Right cardiac atrium (tissue), 5 donors: Measurements from ENCODE around the gene MAGEF1. TPM values are rescaled to one million over a fixed set of nuclear protein-coding genes. Genes with fewer than 3 reads are reported as not detected.

Source experiments
- ATAC-seq, 2 donors: fragments of 200-7000 bp; cut with Tn5 transposase; one replicate each; pipeline versions ENCODE4 v1.8.0 to v1.9.1; 2020; ENCODE audit warnings: moderate library complexity in 2 of 2, mild to moderate bottlenecking in 1 of 2
- DNase-seq, 3 donors: peaks; one replicate each; pipeline ENCODE4 v3.0.0-alpha.2; 2020
- H3K27ac ChIP-seq: one replicate; pipeline ENCODE4 v1.5.1; 2013; ENCODE audit warnings: mild to moderate bottlenecking, low read length, control low read depth, moderate library complexity
- H3K27me3 ChIP-seq: one replicate; pipeline ENCODE4 v1.6.1; 2013; ENCODE audit not compliant: control insufficient read depth, insufficient read depth
- H3K4me1 ChIP-seq: one replicate; pipeline ENCODE4 v1.6.1; 2013; ENCODE audit warnings: low read length; ENCODE audit not compliant: control insufficient read depth, insufficient read depth
- H3K4me3 ChIP-seq: one replicate; pipeline ENCODE4 v1.5.1; 2013; ENCODE audit warnings: low read length, control low read depth
- H3K9me3 ChIP-seq: one replicate; pipeline ENCODE4 v1.6.1; 2013; ENCODE audit warnings: low read length; ENCODE audit not compliant: control insufficient read depth
- WGBS: extraction: QIAGEN DNeasy Blood & Tissue Kit; methylation state at CpG from one replicate; pipeline ENCODE4 v1.1.7; 2013; 5-methylcytosine and 5-hydroxymethylcytosine counted together
- intact Hi-C, 4 donors: fragments of 100-400 bp; cut with DNase I; formaldehyde crosslinking; loops; one replicate each; pipeline versions ENCODE4 v1.11.0 to v1.14.0; 2022 to 2023
- polyA plus RNA-seq: library from polyadenylated mRNA; stranded (reverse); fragments of 200-250 nt; gene quantifications from one replicate; pipeline ENCODE4 v1.2.3, GENCODE V29; 2013
- total RNA-seq, 4 donors: library from RNA; stranded (reverse); fragmentation: NEBNext Ultra II Directional; extraction: Animal tissue kit (Norgen Biotek cat#: 25700); gene quantifications; one replicate each; pipeline ENCODE4 v1.2.1, GENCODE V29; 2021
- donor health status: healthy with polysubstance abuse.
- donor health status: DM: no; HTN: yes; CAD: no.
- donor health status: DM: no; HTN: no; CAD: no.
- donor health status: DM: no; HTN: yes; CAD: no; lungs with severe emphysema.
- donor health status: DM: yes; HTN: yes; CAD: no.

Gene MAGEF1
- total and polyA plus RNA-seq, 5 donors, result 25.5 to 30.4 (median 29.0) TPM

DNA sequence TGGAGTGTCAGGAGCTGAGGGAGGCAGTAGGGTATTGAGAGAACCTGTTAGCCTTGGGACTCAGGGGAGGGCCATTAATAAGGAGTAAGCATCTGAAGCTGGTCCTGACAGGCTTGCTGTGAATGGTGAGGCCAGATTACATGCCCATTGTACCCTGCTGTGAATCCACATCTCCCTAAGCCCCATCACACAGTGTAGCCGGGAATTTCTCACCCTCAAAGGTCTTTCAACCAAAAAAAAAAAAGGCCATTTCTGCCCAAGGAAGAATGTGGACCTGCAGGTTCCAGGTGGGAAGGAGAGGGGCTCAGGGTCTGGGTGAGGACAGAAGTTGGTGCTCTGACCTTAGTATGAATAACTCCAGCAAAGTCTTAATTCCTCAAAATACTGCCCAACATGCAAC lies 37.2 kb downstream of the MAGEF1 start:
- Histone ChIP-seq H3K9me3 (no peaks in the 10 kb centered on the region), H3K4me3 (no peak overlapping the region), H3K27ac (no peak overlapping the region), H3K27me3 (no peaks in the 10 kb centered on the region), H3K4me1 (no peaks in the 10 kb centered on the region)
- intact Hi-C loops, result no loop called here
- ATAC-seq, result no peak
- DNase-seq, result no peak
- 77% methylated on average over 1 of the region's 1 CpG for WGBS

DNA sequence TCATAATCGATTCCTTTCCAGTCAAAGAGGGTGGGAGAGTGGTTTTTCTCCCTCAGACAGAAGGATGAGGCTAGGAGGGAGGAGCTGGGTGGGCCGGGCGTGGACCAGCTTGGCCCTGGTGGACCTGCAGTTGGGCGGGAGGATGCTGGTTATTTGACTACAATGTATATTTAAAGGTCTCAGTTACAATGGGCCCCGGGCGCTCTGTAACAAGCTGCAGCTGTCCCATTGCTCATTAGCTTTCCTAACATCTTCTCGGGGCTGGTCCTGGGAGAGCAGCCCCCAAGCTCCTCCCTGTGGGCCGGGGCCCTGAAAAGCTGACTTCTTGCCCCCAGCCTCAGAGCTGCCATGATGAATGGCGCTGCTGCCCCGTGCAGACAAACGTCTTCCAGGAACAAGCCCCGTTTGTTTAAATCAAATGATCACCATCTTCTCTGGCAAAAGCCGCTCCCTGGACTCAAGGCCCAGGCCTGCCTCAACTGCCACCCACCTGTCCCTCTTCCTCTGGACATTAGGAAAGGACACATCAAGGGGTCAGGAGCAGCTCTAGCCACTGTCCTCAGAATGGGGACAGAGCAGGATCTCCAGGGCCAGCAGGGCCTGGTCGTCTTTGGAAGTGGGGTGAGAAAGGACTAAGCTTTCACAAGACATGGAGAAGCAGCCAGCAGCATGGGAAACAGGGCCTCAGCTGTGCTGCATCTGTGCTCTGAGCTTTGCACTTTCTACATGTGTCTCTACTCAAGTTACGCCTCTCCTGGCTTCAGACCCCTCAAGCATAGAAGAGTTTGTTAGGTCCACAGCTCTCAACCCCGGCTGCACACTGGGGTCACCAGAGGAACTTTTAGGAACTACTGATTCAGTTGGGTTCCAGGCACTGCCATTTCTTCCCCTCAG lies 38.6 kb downstream of the MAGEF1 start:
- Histone ChIP-seq H3K27me3 (no peaks in the 10 kb centered on the region), H3K27ac (no peak overlapping the region), H3K9me3 (no peaks in the 10 kb centered on the region), H3K4me1 (no peaks in the 10 kb centered on the region), H3K4me3 (no peak overlapping the region)
- intact Hi-C loops, result no loop called here
- ATAC-seq (no peak), DNase-seq (peak in 1 of 3 donors; percentile 6)
- 78% methylated on average over 16 of the region's 16 CpGs for WGBS

DNA sequence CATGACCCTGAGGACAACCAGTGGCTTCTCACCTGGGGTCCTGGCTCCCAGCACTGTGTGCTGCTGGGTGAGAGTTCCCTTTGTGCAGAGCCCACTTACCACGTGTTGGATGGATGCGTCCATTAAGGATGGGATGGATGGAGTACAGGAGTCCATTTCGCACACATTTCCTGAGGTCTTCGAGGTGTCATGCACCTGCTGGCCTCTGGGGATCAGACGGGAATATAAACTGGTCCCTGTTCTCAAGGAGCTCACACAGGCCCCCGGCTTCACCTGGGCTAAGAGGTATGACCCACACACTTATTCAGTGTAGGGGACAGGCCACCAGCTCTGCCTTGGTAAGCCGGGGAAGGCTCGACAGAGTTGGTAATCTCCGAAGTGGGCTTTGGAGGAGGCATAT lies 39.5 kb downstream of the MAGEF1 start:
- WGBS, result 90% methylated on average over 9 of the region's 9 CpGs
- ATAC-seq, result no peak
- intact Hi-C loops, result no loop called here
- H3K27ac ChIP-seq, result no peak overlapping the region
- no peak overlapping the region for H3K4me3 ChIP-seq
- H3K4me1 ChIP-seq, result no peaks in the 10 kb centered on the region
- no peaks in the 10 kb centered on the region for H3K9me3 ChIP-seq
- DNase-seq, result peak in 1 of 3 donors; percentile 19
- no peaks in the 10 kb centered on the region for H3K27me3 ChIP-seq

DNA sequence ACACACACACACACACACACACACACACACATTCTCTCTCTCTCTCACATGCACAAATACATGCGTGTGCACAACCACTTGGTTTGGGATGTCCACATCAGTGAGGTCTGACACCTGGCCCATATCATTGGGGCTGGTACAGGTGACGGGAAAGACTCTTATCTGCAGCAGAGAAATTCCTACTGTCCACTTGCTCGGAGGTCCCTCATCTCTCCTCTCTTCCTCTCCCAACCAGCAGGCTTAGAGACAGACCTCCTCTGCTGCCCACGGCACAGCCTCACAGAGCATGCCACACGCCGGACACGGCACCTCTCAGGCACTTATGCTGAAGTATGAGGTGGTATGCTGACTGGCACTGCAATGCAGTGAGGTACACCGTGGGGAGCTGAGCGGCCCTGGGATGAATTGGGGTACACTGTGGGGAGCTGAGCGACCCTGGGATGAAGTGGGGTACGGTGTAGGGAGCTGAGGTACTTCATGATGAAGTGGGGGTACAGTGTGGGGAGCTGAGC lies 41.7 kb downstream of the MAGEF1 start:
- intact Hi-C loops, result no loop called here
- 71% methylated on average over 11 of the region's 11 CpGs for WGBS
- H3K4me3 ChIP-seq, result no peak overlapping the region
- no peak for ATAC-seq
- H3K4me1 ChIP-seq, result no peaks in the 10 kb centered on the region
- no peaks in the 10 kb centered on the region for H3K27me3 ChIP-seq
- peak in 1 of 3 donors; percentile 24 for DNase-seq
- no peaks in the 10 kb centered on the region for H3K9me3 ChIP-seq
- H3K27ac ChIP-seq, result no peak overlapping the region

DNA sequence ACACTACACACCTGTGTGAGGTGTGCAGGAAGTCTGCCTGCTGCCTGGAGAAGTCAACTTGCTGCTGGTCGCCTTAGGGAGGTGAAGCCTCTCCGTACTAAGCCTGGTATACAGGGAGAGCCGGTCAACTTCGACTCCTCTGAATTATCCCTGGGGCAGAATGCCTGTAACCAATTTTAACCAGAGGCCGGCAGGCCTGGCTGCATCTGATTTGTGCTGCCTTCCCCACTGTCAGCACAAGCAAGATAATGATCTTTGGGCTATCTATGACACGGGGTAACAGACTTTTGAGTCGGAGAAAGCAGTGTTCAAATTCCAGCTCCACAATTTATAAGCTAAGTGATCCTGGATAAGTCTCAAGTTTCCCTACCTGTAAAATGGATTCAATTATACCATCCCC lies 42.3 kb downstream of the MAGEF1 start:
- Histone ChIP-seq H3K27ac (no peak overlapping the region), H3K27me3 (no peaks in the 10 kb centered on the region), H3K4me3 (no peak overlapping the region), H3K9me3 (no peaks in the 10 kb centered on the region), H3K4me1 (no peaks in the 10 kb centered on the region)
- WGBS, result 76% methylated on average over 7 of the region's 7 CpGs
- ATAC-seq (no peak), DNase-seq (peak in 1 of 3 donors; percentile 37)
- intact Hi-C loops, result no loop called here

DNA sequence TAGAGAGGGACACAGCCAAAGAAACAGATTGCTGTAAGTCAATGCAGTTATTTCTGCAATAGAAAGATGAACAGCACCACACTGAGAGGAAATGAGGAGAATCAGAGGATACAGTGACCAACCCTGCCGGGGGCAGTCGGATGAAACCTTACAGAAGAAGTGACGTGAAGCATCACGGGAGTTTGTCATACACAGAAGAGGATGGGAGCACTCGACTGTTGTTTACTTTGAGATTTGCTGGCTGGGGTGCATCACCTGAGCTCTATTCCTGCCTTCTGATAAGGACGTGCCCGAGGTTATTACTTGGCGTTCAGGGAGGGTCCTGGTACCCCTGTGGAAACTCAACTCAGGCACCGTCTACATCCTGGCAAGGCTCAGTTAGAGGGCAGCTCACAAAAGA lies 45.4 kb downstream of the MAGEF1 start:
- WGBS, result 74% methylated on average over 9 of the region's 9 CpGs
- DNase-seq (peak in 1 of 3 donors; percentile 1), ATAC-seq (no peak)
- H3K27ac ChIP-seq, result no peak overlapping the region
- intact Hi-C loops, result no loop called here
- H3K4me1 ChIP-seq, result no peaks in the 10 kb centered on the region
- H3K9me3 ChIP-seq, result no peaks in the 10 kb centered on the region
- no peak overlapping the region for H3K4me3 ChIP-seq
- H3K27me3 ChIP-seq, result no peaks in the 10 kb centered on the region

DNA sequence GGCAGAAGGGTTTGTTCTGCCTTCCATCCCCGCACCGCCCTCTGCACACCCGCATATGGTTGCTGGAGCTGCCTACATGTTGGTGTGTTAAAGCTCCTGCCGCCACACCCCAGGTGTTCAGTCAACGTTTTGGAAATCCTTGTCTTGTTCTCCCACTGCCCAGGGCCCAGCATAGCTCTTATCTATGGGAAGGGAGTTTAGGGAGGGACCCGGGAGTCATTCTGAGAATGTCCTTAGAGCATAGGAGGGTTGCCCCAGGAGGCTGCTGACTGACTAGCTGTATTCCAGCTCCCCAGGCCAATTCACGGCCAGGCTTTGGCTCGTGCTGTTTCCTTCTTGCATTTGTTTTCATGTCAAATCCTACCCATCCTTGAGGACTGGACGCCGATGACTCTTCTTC lies 46.8 kb downstream of the MAGEF1 start:
- peak in 1 of 3 donors; percentile 7 for DNase-seq
- 86% methylated on average over 10 of the region's 10 CpGs for WGBS
- no peak for ATAC-seq
- no peaks in the 10 kb centered on the region for H3K4me1 ChIP-seq
- no peaks in the 10 kb centered on the region for H3K9me3 ChIP-seq
- H3K27ac ChIP-seq, result no peak overlapping the region
- no peak overlapping the region for H3K4me3 ChIP-seq
- no peaks in the 10 kb centered on the region for H3K27me3 ChIP-seq
- intact Hi-C loops, result no loop called here

DNA sequence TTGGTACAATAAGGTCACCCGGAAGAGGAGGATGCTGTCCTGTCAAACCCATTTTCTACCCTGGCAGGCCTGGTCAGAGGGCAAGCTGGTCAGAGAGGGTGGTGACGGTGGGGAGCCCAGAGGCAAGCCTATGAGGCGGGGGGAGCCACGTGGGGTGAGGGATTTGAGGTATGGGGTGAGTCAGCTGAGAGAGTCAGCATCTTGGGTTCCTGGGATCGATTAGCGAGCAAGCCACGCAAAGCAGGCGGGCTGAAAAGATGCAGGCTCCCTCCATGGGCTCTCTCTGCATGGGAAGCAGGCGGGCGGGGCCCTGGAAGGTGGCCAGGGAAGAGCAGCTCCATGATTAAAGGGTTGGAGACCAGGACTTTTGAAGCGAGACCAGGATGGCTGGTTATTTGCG lies 48.1 kb downstream of the MAGEF1 start:
- ATAC-seq (no peak), DNase-seq (peak in 1 of 3 donors; percentile 28)
- H3K27me3 ChIP-seq, result no peaks in the 10 kb centered on the region
- WGBS, result 85% methylated on average over 12 of the region's 12 CpGs
- H3K4me3 ChIP-seq, result no peak overlapping the region
- H3K4me1 ChIP-seq, result no peaks in the 10 kb centered on the region
- intact Hi-C loops, result no loop called here
- H3K9me3 ChIP-seq, result no peaks in the 10 kb centered on the region
- H3K27ac ChIP-seq, result no peak overlapping the region

DNA sequence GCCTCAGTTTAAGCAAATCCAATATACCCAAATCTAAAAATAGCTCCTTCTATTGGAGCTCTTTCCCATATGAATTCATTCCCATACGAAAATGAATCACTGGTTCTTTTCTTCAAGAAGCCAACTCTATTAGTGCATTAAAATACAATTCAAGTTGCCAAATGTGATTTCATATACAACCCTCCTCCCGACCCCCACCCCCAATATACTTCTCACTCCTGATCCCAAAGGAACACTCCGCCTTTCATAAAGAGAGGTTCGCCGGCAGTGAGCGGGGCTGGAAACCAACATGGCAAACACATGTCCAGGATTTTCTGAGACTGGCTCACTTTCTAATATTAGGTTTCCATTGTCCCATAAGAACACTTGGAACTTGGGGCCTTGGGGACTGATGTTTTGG lies 48.5 kb downstream of the MAGEF1 start:
- Histone ChIP-seq H3K4me3 (no peak overlapping the region), H3K27ac (no peak overlapping the region), H3K27me3 (no peaks in the 10 kb centered on the region), H3K4me1 (no peaks in the 10 kb centered on the region), H3K9me3 (no peaks in the 10 kb centered on the region)
- ATAC-seq, result no peak
- DNase-seq, result peak in 1 of 3 donors; percentile 2
- intact Hi-C loops, result no loop called here
- 82% methylated on average over 6 of the region's 6 CpGs for WGBS

DNA sequence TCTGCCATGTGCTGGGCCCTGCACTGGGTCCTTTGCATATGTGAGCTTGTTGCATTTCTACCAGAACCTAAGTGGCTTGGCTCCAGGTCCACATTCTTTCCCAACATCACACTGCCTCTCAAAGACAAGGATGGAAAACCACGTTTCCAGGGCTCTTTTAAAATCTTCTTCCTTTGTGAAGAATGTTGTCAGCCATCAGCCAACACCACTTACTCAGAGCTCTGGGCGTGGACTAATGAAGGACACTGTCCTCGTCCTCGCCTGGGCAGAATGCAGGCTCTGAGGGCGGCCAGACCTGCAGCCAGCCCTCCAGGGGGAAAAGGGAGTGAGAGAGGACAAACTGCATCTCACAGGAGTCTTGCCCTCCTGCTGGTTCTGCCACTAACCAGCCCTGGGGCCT lies 49.7 kb downstream of the MAGEF1 start:
- intact Hi-C loops, result no loop called here
- Histone ChIP-seq H3K9me3 (no peaks in the 10 kb centered on the region), H3K4me3 (no peak overlapping the region), H3K27me3 (no peaks in the 10 kb centered on the region), H3K27ac (no peak overlapping the region), H3K4me1 (no peaks in the 10 kb centered on the region)
- WGBS, result 48% methylated on average over 5 of the region's 5 CpGs
- DNase-seq (peak in 1 of 3 donors; percentile 35), ATAC-seq (peak in 1 of 2 donors; percentile 51)

DNA sequence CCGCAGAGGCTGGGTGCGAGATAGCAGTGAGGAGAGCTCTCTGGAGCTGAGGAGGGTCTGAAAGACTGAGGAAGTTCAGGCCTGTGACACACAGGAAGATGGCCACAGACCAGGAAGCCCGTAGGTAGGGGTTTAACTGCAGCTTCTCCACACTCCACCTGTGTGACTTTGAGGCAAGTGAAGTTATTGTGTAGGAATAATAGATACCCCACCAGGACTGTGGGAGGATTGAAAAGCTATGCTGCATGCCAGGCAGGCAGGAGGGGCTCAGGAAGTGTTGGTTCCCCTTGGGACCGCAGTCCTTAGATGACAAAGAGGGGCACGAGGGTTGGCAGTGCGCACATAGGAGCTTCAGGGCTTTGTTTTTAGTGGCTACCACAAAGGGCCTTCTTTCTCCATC lies 50.9 kb downstream of the MAGEF1 start:
- Histone ChIP-seq H3K4me1 (no peaks in the 10 kb centered on the region), H3K27ac (no peak overlapping the region), H3K27me3 (no peaks in the 10 kb centered on the region), H3K9me3 (no peaks in the 10 kb centered on the region), H3K4me3 (no peak overlapping the region)
- intact Hi-C loops, result no loop called here
- 78% methylated on average over 6 of the region's 6 CpGs for WGBS
- peak in 1 of 3 donors; percentile 25 for DNase-seq
- ATAC-seq, result no peak
